22Rv1 (cell line): ENCODE measurements around the gene UVRAG.

ENCODE experiments used
- ZFX ChIP-seq: fragments of 450-650 bp; IDR thresholded peaks from 2 replicates; pipeline ENCODE4 v1.6.1; 2017; ENCODE audit warnings: antibody characterized with exemption, borderline replicate concordance
- TF ChIP-seq, protein P1 (sequence below): fragments of 450-650 bp; IDR thresholded peaks from 2 replicates; pipeline ENCODE4 v1.5.1; 2017; ENCODE audit warnings: mild to moderate bottlenecking

DNA sequence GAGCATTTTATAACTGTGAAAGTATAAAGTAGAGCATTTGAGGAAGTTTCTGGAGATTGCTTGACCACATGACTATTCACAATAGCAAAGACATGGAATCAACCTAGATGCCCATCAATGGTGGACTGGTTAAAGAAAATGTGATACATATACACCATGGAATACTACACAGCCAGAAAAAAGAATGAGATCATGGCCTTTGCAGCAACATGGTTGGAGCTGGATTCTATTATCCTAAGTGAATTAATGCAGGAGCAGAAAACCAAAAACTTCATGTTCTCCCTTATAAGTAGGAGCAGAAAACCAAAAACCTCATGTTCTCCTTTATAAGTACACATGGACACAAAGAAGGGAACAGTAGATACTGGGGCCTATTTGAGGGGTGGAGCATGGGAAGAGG lies 30.3 kb downstream of the UVRAG start:
- TF ChIP-seq, protein P1, sequence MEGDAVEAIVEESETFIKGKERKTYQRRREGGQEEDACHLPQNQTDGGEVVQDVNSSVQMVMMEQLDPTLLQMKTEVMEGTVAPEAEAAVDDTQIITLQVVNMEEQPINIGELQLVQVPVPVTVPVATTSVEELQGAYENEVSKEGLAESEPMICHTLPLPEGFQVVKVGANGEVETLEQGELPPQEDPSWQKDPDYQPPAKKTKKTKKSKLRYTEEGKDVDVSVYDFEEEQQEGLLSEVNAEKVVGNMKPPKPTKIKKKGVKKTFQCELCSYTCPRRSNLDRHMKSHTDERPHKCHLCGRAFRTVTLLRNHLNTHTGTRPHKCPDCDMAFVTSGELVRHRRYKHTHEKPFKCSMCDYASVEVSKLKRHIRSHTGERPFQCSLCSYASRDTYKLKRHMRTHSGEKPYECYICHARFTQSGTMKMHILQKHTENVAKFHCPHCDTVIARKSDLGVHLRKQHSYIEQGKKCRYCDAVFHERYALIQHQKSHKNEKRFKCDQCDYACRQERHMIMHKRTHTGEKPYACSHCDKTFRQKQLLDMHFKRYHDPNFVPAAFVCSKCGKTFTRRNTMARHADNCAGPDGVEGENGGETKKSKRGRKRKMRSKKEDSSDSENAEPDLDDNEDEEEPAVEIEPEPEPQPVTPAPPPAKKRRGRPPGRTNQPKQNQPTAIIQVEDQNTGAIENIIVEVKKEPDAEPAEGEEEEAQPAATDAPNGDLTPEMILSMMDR: no peak
- no peak for TF ChIP-seq ZFX
